PC-9 (cell line): ENCODE measurements around the gene NUB1. TPM values are rescaled to one million over a fixed set of nuclear protein-coding genes. Genes with fewer than 3 reads are reported as not detected.

Experiments used
- BruUV-seq: library from RNA; stranded (reverse); fragments of 400-500 nt; replicated peaks from 2 replicates; lab custom pipeline; 2021; lab: Mats Ljungman, UMichigan
- CTCF ChIA-PET: fragments of 300-600 bp; sonication (Branson Sonifier 250); formaldehyde crosslinking; loops from one replicate; lab custom pipeline; 2022; ENCODE audit warnings: antibody characterized with exemption; lab: Charles Lee
- POLR2A ChIA-PET: fragments of 300-600 bp; sonication (Branson Sonifier 250); formaldehyde crosslinking; loops from one replicate; lab custom pipeline; 2022; ENCODE audit warnings: antibody characterized with exemption; ENCODE audit not compliant: unreplicated experiment; lab: Charles Lee
- DNase-seq, 2 experiments: peaks; one replicate each; pipeline versions ENCODE4 v3.0.0 to v3.0.0-alpha.2; 2015 to 2022; ENCODE audit warnings: mixed read lengths in 1 of 2
- H2AFZ ChIP-seq: fragments of 200-600 bp; sonication (generic); 2 replicates; pipeline ENCODE4 v1.8.1; 2017; ENCODE audit warnings: antibody characterized with exemption
- H3F3A ChIP-seq: fragments of 200-600 bp; sonication (generic); 2 replicates; pipeline ENCODE4 v1.8.1; 2017; ENCODE audit warnings: antibody characterized with exemption, mild to moderate bottlenecking, low read depth; ENCODE audit not compliant: insufficient read depth
- H3K27ac ChIP-seq: fragments of 200-600 bp; sonication (generic); 2 replicates; pipeline ENCODE4 v1.6.1; 2016; ENCODE audit warnings: mixed run types
- H3K27me3 ChIP-seq: fragments of 200-600 bp; sonication (generic); 2 replicates; pipeline ENCODE4 v1.6.1; 2016; ENCODE audit warnings: low read depth, mixed run types; ENCODE audit not compliant: insufficient read depth
- H3K36me3 ChIP-seq: fragments of 200-600 bp; sonication (generic); 2 replicates; pipeline ENCODE4 v1.6.1; 2016; ENCODE audit warnings: low read depth, mixed run types
- H3K4me1 ChIP-seq: fragments of 200-600 bp; sonication (generic); replicated peaks from 2 replicates; pipeline ENCODE4 v1.6.1; 2016; ENCODE audit warnings: mixed run types; ENCODE audit not compliant: insufficient read depth
- H3K4me2 ChIP-seq: fragments of 200-600 bp; sonication (generic); 2 replicates; pipeline ENCODE4 v1.6.1; 2017; ENCODE audit warnings: mixed run types
- H3K4me3 ChIP-seq: fragments of 200-600 bp; sonication (generic); 2 replicates; pipeline ENCODE4 v1.6.1; 2016; ENCODE audit warnings: mixed run types
- H3K79me2 ChIP-seq: fragments of 200-600 bp; sonication (generic); 2 replicates; pipeline ENCODE4 v1.6.1; 2017; ENCODE audit warnings: low read depth, mixed run types
- H3K9me2 ChIP-seq: fragments of 200-600 bp; sonication (generic); 2 replicates; pipeline ENCODE4 v1.8.1; 2017; ENCODE audit warnings: mild to moderate bottlenecking; ENCODE audit not compliant: insufficient read depth
- H3K9me3 ChIP-seq: fragments of 200-600 bp; sonication (generic); 2 replicates; pipeline ENCODE4 v1.8.1; 2016; ENCODE audit warnings: low read depth; ENCODE audit not compliant: insufficient read depth
- H4K20me1 ChIP-seq: fragments of 200-600 bp; sonication (generic); 2 replicates; pipeline ENCODE4 v1.8.1; 2017; ENCODE audit not compliant: insufficient read depth
- CTCF ChIP-seq: fragments of 200-600 bp; sonication (generic); conservative IDR thresholded peaks from 2 replicates; pipeline ENCODE4 v1.6.1; 2017; ENCODE audit warnings: mixed run types, antibody characterized with exemption, mild to moderate bottlenecking, moderate library complexity
- EZH2 ChIP-seq: fragments of 200-600 bp; sonication (generic); IDR thresholded peaks from 2 replicates; pipeline ENCODE4 v1.8.0; 2017; ENCODE audit warnings: antibody characterized with exemption, low read depth
- intact Hi-C: fragments of 100-400 bp; cut with micrococcal nuclease; formaldehyde crosslinking; loops from one replicate; pipeline ENCODE4 v1.10.0; 2022; ENCODE audit not compliant: unreplicated experiment
- total RNA-seq: library from RNA; stranded (reverse); gene quantifications from 2 replicates; pipeline ENCODE4 v1.2.3, GENCODE V29; 2021

NUB1 gene
- total RNA-seq, 1 experiment from 2014 or later, result 80.6 TPM

- intact Hi-C loops, result no loop called here
- no peak overlapping the region for H3K4me3 ChIP-seq
- no peak for TF ChIP-seq CTCF
- H3K79me2 ChIP-seq, result peaks cover 22% of the 10 kb centered on the region
- H3F3A ChIP-seq, result peaks cover 3% of the 10 kb centered on the region; the same call in 1 of the 2 replicates
- 0 out of 2 replicates have a peak, but pooled peaks cover 14% of the 10 kb centered on the region for H4K20me1 ChIP-seq
- no peaks in the 10 kb centered on the region for H3K27me3 ChIP-seq
- BruUV-seq, result no TSS peak
- H3K9me3 ChIP-seq, result no peaks in the 10 kb centered on the region
- ChIA-PET POLR2A (interaction anchor here (0.6 kb wide), 1 partner anchor 231 kb away, joined by 19 read pairs; no protein-coding TSS in a partner anchor), CTCF (no interaction called here)
- no peak for DNase-seq
- peaks cover 9% of the 10 kb centered on the region for H3K4me1 ChIP-seq
- no peaks in the 10 kb centered on the region for H3K36me3 ChIP-seq
- peak overlapping the region; percentile 67 for H2AFZ ChIP-seq
- H3K4me2 ChIP-seq, result peak overlapping the region; percentile 28
- no peak overlapping the region for H3K27ac ChIP-seq
- H3K9me2 ChIP-seq, result no peaks in the 10 kb centered on the region
Observed at GRCh38 chr7:151339651-151340382, 1.8 kb upstream of the NUB1 start.

- Histone ChIP-seq H3K27me3 (no peaks in the 10 kb centered on the region), H3K79me2 (peaks cover 22% of the 10 kb centered on the region), H3K4me2 (peak overlapping the region; percentile 66), H3K9me2 (no peaks in the 10 kb centered on the region), H3K9me3 (no peaks in the 10 kb centered on the region), H3K4me1 (peaks cover 19% of the 10 kb centered on the region), H3F3A (peaks cover 11% of the 10 kb centered on the region; the same call in 1 of the 2 replicates), H4K20me1 (peaks cover 20% of the 10 kb centered on the region; the same call in 1 of the 2 replicates), H3K4me3 (peak overlapping the region; percentile 87; the same call in 1 of the 2 replicates), H2AFZ (peak overlapping the region; percentile 75), H3K36me3 (peaks cover 9% of the 10 kb centered on the region; the same call in 1 of the 2 replicates), H3K27ac (no peak overlapping the region)
- BruUV-seq, result no TSS peak
- intact Hi-C loops, result no loop called here
- ChIA-PET CTCF (interaction anchor here (0.6 kb wide), 1 partner anchor 750 kb away, joined by 4 read pairs; no protein-coding TSS in a partner anchor), POLR2A (interaction anchor here (0.7 to 0.8 kb wide), 3 partner anchors 413 to 1370 kb away, joined by 3 to 9 read pairs (median 4); partner anchors contain the start of gene GALNT11)
- no peak for DNase-seq
- TF ChIP-seq CTCF (no peak), EZH2 (no peak)
Observed at GRCh38 chr7:151340794-151341356, 737 bp upstream of the NUB1 start.

- POLR2A ChIA-PET, result no interaction called here
Observed at GRCh38 chr7:151342102-151342646, 562 bp downstream of the NUB1 start.

More at GRCh38 chr7:151342102-151342646, 562 bp downstream of the NUB1 start:
- Histone ChIP-seq H3K9me2 (no peaks in the 10 kb centered on the region), H3K4me3 (peak overlapping the region; percentile 87), H3K9me3 (no peaks in the 10 kb centered on the region), H4K20me1 (peaks cover 20% of the 10 kb centered on the region; the same call in 1 of the 2 replicates), H3K4me2 (peak overlapping the region; percentile 85), H3K27me3 (no peaks in the 10 kb centered on the region), H3F3A (peaks cover 17% of the 10 kb centered on the region), H3K36me3 (peaks cover 18% of the 10 kb centered on the region; the same call in 1 of the 2 replicates), H3K27ac (0 out of 2 replicates have a peak overlapping the region, but pooled peaks have one; percentile 4), H3K79me2 (peaks cover 22% of the 10 kb centered on the region), H2AFZ (peak overlapping the region; percentile 74), H3K4me1 (peaks cover 28% of the 10 kb centered on the region)
- DNase-seq, result no peak
- TF ChIP-seq CTCF, result no peak
- no peak for TF ChIP-seq EZH2
- CTCF ChIA-PET, result interaction anchor here (0.6 kb wide), 1 partner anchor 180 kb away, joined by 4 read pairs; no protein-coding TSS in a partner anchor
- intact Hi-C loops, result no loop called here
- TSS peak; percentile 39 for BruUV-seq
